ENCODE results near the gene GALM. TPM values are rescaled to one million over a fixed set of nuclear protein-coding genes. Genes with fewer than 3 reads are reported as not detected.
"Not testable (repeated sequence)": the region's sequence is repeated elsewhere in the genome, so short reads cannot be mapped to it uniquely, and the experiment has no call there.

GALM gene
- total and polyA plus RNA-seq, 10 of the 15 experiments (the other 5 are each of a cell fraction or from before 2014, with no cell fraction given) = 1.1 to 4.0 (median 1.7) TPM

GRCh38 chr2:38703336-38703735 lies 37.4 kb downstream of the GALM start:
- FAIRE-seq; ATAC-seq; H3K36me3 ChIP-seq (ENCODE audit: control insufficient read depth in 2 of 2, insufficient read depth in 2 of 2, low read length in 1 of 2); DNase-seq (ENCODE audit: low read depth, low spot score); H2AFZ ChIP-seq (ENCODE audit: control insufficient read depth, low read depth, low read length); H3K9me3 ChIP-seq (replicated peaks; ENCODE audit: control insufficient read depth, insufficient read depth, low read length); H3K4me2 ChIP-seq (ENCODE audit: control insufficient read depth, insufficient read depth); H3K27ac ChIP-seq (ENCODE audit: control insufficient read depth, insufficient read depth); POLR2A ChIA-PET; RAD21 ChIA-PET (ENCODE audit: unreplicated experiment); BruUV-seq (replicated peaks); H3K9ac ChIP-seq (ENCODE audit: control insufficient read depth, insufficient read depth, low read length); H3K4me1 ChIP-seq (ENCODE audit: control insufficient read depth, insufficient read depth, low read length); H3K27me3 ChIP-seq (replicated peaks in 1 of 2; ENCODE audit: control insufficient read depth in 2 of 2, insufficient read depth in 2 of 2, low read length in 1 of 2); H3K4me3 ChIP-seq; intact Hi-C loops (cut with micrococcal nuclease; ENCODE audit: unreplicated experiment); H3K79me2 ChIP-seq (ENCODE audit: control insufficient read depth, insufficient read depth, low read length); in situ Hi-C loops (cut with MboI); H4K20me1 ChIP-seq (ENCODE audit: control insufficient read depth, insufficient read depth): not testable (repeated sequence)
- ChIA-PET CTCF (interaction anchor here (2.0 kb wide), 1 partner anchor 122 kb away, joined by 7 read pairs; no protein-coding TSS in a partner anchor), SMC1A (ENCODE audit: uncharacterized antibody, unreplicated experiment) (interaction anchor here (0.8 to 2.7 kb wide), 3 partner anchors 20 to 1047 kb away, joined by 3 to 13 read pairs (median 5); no protein-coding TSS in a partner anchor)
- WGBS (ENCODE audit: insufficient coverage, insufficient replicate concordance, low lambda C conversion rate, missing lambda C conversion rate) = 59% methylated on average over 5 of the region's 5 CpGs

GRCh38 chr2:38704664-38705063 lies 38.8 kb downstream of the GALM start:
- H3K4me2 ChIP-seq (ENCODE audit: control insufficient read depth, insufficient read depth) = no peak overlapping the region
- no peaks in the 10 kb centered on the region for H3K79me2 ChIP-seq (ENCODE audit: control insufficient read depth, insufficient read depth, low read length)
- no peak overlapping the region for H2AFZ ChIP-seq (ENCODE audit: control insufficient read depth, low read depth, low read length)
- H3K27ac ChIP-seq (ENCODE audit: control insufficient read depth, insufficient read depth) = no peak overlapping the region
- H3K27me3 ChIP-seq (replicated peaks in 1 of 2; ENCODE audit: control insufficient read depth in 2 of 2, insufficient read depth in 2 of 2, low read length in 1 of 2) = no peaks in the 10 kb centered on the region
- ATAC-seq = no peak
- BruUV-seq (replicated peaks) = no TSS peak
- ChIA-PET CTCF (interaction anchor here (0.6 to 2.4 kb wide), 3 partner anchors 12 to 123 kb away, joined by 3 to 8 read pairs (median 3); no protein-coding TSS in a partner anchor), SMC1A (ENCODE audit: uncharacterized antibody, unreplicated experiment) (interaction anchor here (0.7 to 2.7 kb wide), 6 partner anchors 19 to 123 kb away, joined by 3 to 13 read pairs (median 5); no protein-coding TSS in a partner anchor), POLR2A (interaction anchor here (0.9 to 1.0 kb wide), 2 partner anchors 47 to 86 kb away, joined by 3 read pairs; partner anchors contain the start of gene SRSF7), RAD21 (ENCODE audit: unreplicated experiment) (interaction anchor here (0.6 to 1.4 kb wide), 2 partner anchors 125 to 167 kb away, joined by 3 read pairs; no protein-coding TSS in a partner anchor)
- no peak overlapping the region for H3K4me3 ChIP-seq
- no peaks in the 10 kb centered on the region for H3K36me3 ChIP-seq (ENCODE audit: control insufficient read depth in 2 of 2, insufficient read depth in 2 of 2, low read length in 1 of 2)
- intact Hi-C loops (cut with micrococcal nuclease; ENCODE audit: unreplicated experiment) = no loop called here
- WGBS (ENCODE audit: insufficient coverage, insufficient replicate concordance, low lambda C conversion rate, missing lambda C conversion rate) = 89% methylated on average over 2 of the region's 2 CpGs
- TF ChIP-seq ZSCAN29 (IDR thresholded peaks at IDR 0.05) (no peak), MYB (IDR thresholded peaks at IDR 0.05; ENCODE audit: borderline replicate concordance, low read depth, low read length) (no peak), ATF3 (IDR thresholded peaks at IDR 0.05; ENCODE audit: borderline replicate concordance, extremely low read depth, low read depth, low read length) (no peak), KAT2A (conservative IDR thresholded peaks at IDR 0.05; ENCODE audit: control insufficient read depth, low read depth, low read length) (no peak), GATAD2B (conservative IDR thresholded peaks at IDR 0.05; ENCODE audit: low read depth) (no peak), RELB (IDR thresholded peaks at IDR 0.05; ENCODE audit: low read depth) (no peak)
- FAIRE-seq = no peak
- no peaks in the 10 kb centered on the region for H3K9me3 ChIP-seq (replicated peaks; ENCODE audit: control insufficient read depth, insufficient read depth, low read length)
- no peak for DNase-seq (ENCODE audit: low read depth, low spot score)
- peaks cover 9% of the 10 kb centered on the region for H3K4me1 ChIP-seq (ENCODE audit: control insufficient read depth, insufficient read depth, low read length)
- H4K20me1 ChIP-seq (ENCODE audit: control insufficient read depth, insufficient read depth) = no peaks in the 10 kb centered on the region
- in situ Hi-C loops (cut with MboI) = no loop called here
- H3K9ac ChIP-seq (ENCODE audit: control insufficient read depth, insufficient read depth, low read length) = no peak overlapping the region
